OCI-LY1 (cell line): ENCODE measurements around the gene PPP5C.

ENCODE experiments used
- H2AFZ ChIP-seq: fragments of 200-600 bp; sonication (generic), shearing (Covaris generic); 2 replicates; pipeline ENCODE4 v1.6.0; 2014; ENCODE audit warnings: antibody characterized with exemption, mild to moderate bottlenecking, low read length
- H3F3A ChIP-seq: fragments of 200-600 bp; sonication (generic), shearing (Covaris generic); 2 replicates; pipeline ENCODE4 v1.6.0; 2014; ENCODE audit warnings: mild to moderate bottlenecking, antibody characterized with exemption, low read length, moderate library complexity; ENCODE audit not compliant: insufficient read depth
- H3K27ac ChIP-seq: fragments of 200-600 bp; sonication (generic); 2 replicates; pipeline ENCODE4 v1.5.1; 2014; ENCODE audit warnings: low read length, mixed run types, mild to moderate bottlenecking, low read depth; ENCODE audit not compliant: poor library complexity, severe bottlenecking
- H3K27me3 ChIP-seq: fragments of 200-600 bp; sonication (generic); 2 replicates; pipeline ENCODE4 v1.6.0; 2014; ENCODE audit warnings: antibody characterized with exemption, mild to moderate bottlenecking, low read length, moderate library complexity; ENCODE audit not compliant: insufficient read depth
- H3K36me3 ChIP-seq: fragments of 200-600 bp; sonication (generic); 2 replicates; pipeline ENCODE4 v1.6.1; 2014; ENCODE audit warnings: mild to moderate bottlenecking, antibody characterized with exemption, low read length, moderate library complexity, mixed read lengths; ENCODE audit not compliant: insufficient read depth
- H3K4me1 ChIP-seq: fragments of 200-600 bp; sonication (generic); 2 replicates; pipeline ENCODE4 v1.5.1; 2014; ENCODE audit warnings: mild to moderate bottlenecking, low read length, moderate library complexity; ENCODE audit not compliant: insufficient read depth, severe bottlenecking
- H3K4me2 ChIP-seq: fragments of 200-600 bp; sonication (generic), shearing (Covaris generic); 2 replicates; pipeline ENCODE4 v1.6.1; 2014; ENCODE audit warnings: low read length
- H3K4me3 ChIP-seq: fragments of 200-600 bp; sonication (generic); 2 replicates; pipeline ENCODE4 v1.5.1; 2014; ENCODE audit warnings: low read length, low read depth, mild to moderate bottlenecking, mixed read lengths; ENCODE audit not compliant: poor library complexity, severe bottlenecking
- H3K79me2 ChIP-seq: fragments of 200-600 bp; shearing (Covaris generic); 2 replicates; pipeline ENCODE4 v1.6.1; 2016; ENCODE audit warnings: mixed run types, low read length, mixed read lengths; ENCODE audit not compliant: insufficient read depth
- H3K9ac ChIP-seq: fragments of 200-600 bp; sonication (generic), shearing (Covaris generic); 2 replicates; pipeline ENCODE4 v1.6.1; 2014; ENCODE audit warnings: mild to moderate bottlenecking, low read length, mixed read lengths
- H3K9me2 ChIP-seq: fragments of 200-600 bp; sonication (generic), shearing (Covaris generic); 2 replicates; pipeline ENCODE4 v1.6.1; 2014; ENCODE audit warnings: low read depth, mild to moderate bottlenecking, low read length, mixed read lengths
- H3K9me3 ChIP-seq: fragments of 200-600 bp; shearing (Covaris generic); 2 replicates; pipeline ENCODE4 v1.6.1; 2014; ENCODE audit warnings: low read length, mixed read lengths
- H4K20me1 ChIP-seq: fragments of 200-600 bp; sonication (generic), shearing (Covaris generic); 2 replicates; pipeline ENCODE4 v1.6.0; 2016; ENCODE audit warnings: mild to moderate bottlenecking, low read length; ENCODE audit not compliant: insufficient read depth
- CTCF ChIP-seq: fragments of 200-600 bp; sonication (generic), shearing (Covaris generic); IDR thresholded peaks from 2 replicates; pipeline ENCODE4 v1.5.1; 2017; ENCODE audit warnings: mild to moderate bottlenecking, antibody characterized with exemption, low read length, moderate library complexity, mixed read lengths
- EZH2 ChIP-seq: fragments of 200-600 bp; sonication (generic), shearing (Covaris generic); IDR thresholded peaks from 2 replicates; pipeline ENCODE4 v1.8.0; 2017; ENCODE audit warnings: borderline replicate concordance, mixed run types, mild to moderate bottlenecking, antibody characterized with exemption, low read length, moderate library complexity, mixed read lengths

Gene PPP5C

DNA sequence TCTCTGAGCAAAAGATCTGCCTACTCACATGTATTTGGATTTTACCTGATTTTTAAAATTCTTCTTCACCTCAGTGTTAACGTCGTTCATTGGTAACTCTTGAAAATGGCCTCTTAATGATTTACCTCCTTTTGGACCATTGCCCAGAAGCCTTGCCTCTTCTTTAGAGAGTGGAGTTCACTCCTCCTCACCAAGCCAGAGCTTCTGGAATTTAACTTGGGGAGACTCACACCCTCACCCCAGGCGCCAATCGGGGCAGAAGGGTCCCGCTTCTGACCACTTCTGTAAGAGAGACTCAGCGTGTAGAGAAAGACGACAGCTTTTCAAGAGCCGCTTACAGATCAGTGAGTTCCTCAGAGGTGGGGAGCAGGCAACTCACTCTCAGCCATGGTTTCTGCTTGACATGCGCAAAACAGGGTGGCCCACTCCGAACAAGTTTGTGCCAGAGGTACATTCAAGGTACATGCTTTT is 79.2 kb downstream of the PPP5C start:
- H3K4me3 ChIP-seq, result no peak overlapping the region
- H3K4me1 ChIP-seq, result no peaks in the 10 kb centered on the region
- H3K27me3 ChIP-seq, result no peaks in the 10 kb centered on the region; the same call in 1 of the 2 replicates
- H4K20me1 ChIP-seq, result no peaks in the 10 kb centered on the region
- no peak overlapping the region for H3K27ac ChIP-seq
- no peaks in the 10 kb centered on the region for H3K9me2 ChIP-seq
- H3K79me2 ChIP-seq, result no peaks in the 10 kb centered on the region
- no peaks in the 10 kb centered on the region for H3F3A ChIP-seq
- H3K36me3 ChIP-seq, result no peaks in the 10 kb centered on the region
- no peaks in the 10 kb centered on the region for H3K9me3 ChIP-seq
- no peak overlapping the region for H2AFZ ChIP-seq
- no peak for TF ChIP-seq EZH2
- no peak for TF ChIP-seq CTCF
- H3K9ac ChIP-seq, result no peak overlapping the region
- no peak overlapping the region for H3K4me2 ChIP-seq

DNA sequence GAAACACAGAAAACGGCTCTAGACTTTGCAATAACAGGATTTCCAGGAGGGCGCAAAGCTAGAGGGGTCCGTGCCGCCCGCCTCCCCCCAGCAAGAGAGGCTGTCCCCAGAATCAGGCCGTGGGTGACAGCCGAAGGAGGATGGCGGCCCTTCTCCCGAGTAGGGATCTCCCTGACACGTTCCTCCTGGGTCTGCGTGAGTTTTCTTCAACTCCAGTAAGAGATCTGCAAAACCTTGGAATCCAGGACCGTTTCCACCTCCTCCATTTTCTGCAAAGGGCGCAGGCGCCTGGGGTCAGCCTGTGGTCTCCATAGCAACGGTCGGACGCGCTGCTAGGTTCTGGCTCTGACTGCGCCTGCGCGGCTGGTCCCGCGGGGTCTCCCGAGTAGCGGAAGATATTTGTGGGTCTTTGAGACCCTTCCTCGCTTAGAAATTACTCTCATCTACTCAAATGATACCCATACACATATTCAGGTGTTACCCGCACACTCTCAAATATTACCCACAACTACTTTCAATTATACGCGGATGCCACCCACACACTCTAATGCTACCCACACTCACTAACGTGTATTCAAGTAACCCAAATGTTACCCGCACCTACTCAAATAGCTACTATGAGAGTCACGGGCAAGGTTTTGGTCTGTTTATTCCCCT is 79.7 kb downstream of the PPP5C start:
- no peak overlapping the region for H3K9ac ChIP-seq
- no peaks in the 10 kb centered on the region for H4K20me1 ChIP-seq
- no peak overlapping the region for H3K4me2 ChIP-seq
- H3K27ac ChIP-seq, result no peak overlapping the region
- H2AFZ ChIP-seq, result no peak overlapping the region
- no peaks in the 10 kb centered on the region; the same call in 1 of the 2 replicates for H3K27me3 ChIP-seq
- no peaks in the 10 kb centered on the region for H3K9me3 ChIP-seq
- no peaks in the 10 kb centered on the region for H3K4me1 ChIP-seq
- no peaks in the 10 kb centered on the region for H3K36me3 ChIP-seq
- H3K9me2 ChIP-seq, result no peaks in the 10 kb centered on the region
- H3K79me2 ChIP-seq, result no peaks in the 10 kb centered on the region
- no peak overlapping the region for H3K4me3 ChIP-seq
- no peaks in the 10 kb centered on the region for H3F3A ChIP-seq
- TF ChIP-seq EZH2 (no peak), CTCF (no peak)

DNA sequence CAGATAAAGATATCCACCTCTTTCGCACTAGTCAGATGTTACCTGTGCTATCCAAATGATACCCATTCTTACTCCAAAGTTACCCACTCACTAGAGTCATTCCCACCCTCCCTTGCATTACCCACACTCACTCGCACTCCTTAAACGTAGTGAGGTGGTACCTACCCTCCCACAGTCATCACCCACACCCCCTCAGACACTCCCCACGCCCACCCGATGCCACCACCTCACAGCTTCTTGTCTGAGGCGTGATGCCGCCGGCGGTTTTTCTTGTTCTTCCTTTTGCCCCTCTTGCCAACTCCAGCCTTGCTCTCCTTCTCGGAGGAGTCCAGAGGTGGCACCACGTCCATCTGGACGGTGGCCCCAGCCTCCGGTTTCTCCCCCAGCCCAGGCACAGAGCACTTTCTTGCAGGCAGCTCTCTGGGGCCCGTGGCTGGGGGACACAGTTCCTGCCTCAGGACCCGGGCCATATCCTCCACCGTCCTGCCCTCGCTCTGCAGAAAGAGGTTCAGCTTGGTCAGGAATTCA is 80.7 kb downstream of the PPP5C start:
- no peaks in the 10 kb centered on the region for H3K9me2 ChIP-seq
- H3K79me2 ChIP-seq, result no peaks in the 10 kb centered on the region
- no peak for TF ChIP-seq EZH2
- TF ChIP-seq CTCF, result no peak
- H3K36me3 ChIP-seq, result no peaks in the 10 kb centered on the region
- no peak overlapping the region for H3K9ac ChIP-seq
- no peak overlapping the region for H2AFZ ChIP-seq
- no peaks in the 10 kb centered on the region for H3F3A ChIP-seq
- H3K4me3 ChIP-seq, result no peak overlapping the region
- no peak overlapping the region for H3K27ac ChIP-seq
- H3K9me3 ChIP-seq, result no peaks in the 10 kb centered on the region
- H3K4me1 ChIP-seq, result no peaks in the 10 kb centered on the region
- no peak overlapping the region for H3K4me2 ChIP-seq
- H4K20me1 ChIP-seq, result no peaks in the 10 kb centered on the region
- no peaks in the 10 kb centered on the region; the same call in 1 of the 2 replicates for H3K27me3 ChIP-seq
